HG02763 (cell line): ENCODE data around the gene TMEM86B.
"Not testable (repeated sequence)": the region's sequence is repeated elsewhere in the genome, so short reads cannot be mapped to it uniquely, and the experiment has no call there.

ENCODE experiments used
- ATAC-seq: cut with Tn5 transposase; IDR thresholded peaks from one replicate; pipeline ENCODE4 v1.9.1; 2021; ENCODE audit warnings: mild to moderate bottlenecking, moderate library complexity; ENCODE audit not compliant: unreplicated experiment

TMEM86B gene

DNA sequence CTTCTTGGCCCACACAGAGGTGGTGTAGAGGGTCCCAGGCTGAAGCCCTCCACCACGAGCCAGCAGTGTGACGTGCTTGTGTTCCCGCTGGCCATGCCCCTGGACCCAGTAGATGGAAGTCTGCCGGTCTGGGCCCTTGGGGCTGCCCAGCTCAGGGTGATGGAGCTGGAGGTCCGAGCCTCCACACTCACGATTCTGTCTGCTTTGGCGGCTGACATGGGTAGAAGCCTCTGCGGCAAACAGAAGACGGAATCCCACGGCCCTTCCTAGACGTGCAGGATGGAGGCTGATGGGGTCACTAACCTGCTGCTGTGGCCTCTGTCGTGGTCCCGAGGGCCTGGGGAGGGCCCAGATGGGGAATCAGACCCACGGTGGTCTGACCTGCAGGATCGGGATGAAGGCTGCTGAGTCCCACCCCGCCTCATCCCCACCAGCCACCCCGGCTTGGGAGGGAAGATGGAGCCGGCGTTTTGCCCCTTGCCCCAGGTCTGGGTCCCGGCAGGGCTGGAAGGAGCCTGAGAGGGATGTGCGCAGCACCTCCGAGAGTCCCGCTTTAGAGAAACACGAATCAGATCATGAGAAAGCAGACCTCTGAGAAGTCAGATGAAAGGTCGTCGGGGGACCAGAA, 4.4 kb downstream of the TMEM86B start:
- ATAC-seq, result no peak

- no peak for ATAC-seq
Observed at GRCh38 chr19:55223291-55224037, 5.1 kb downstream of the TMEM86B start.

GRCh38 chr19:55220525-55220924, 8.0 kb downstream of the TMEM86B start:
- ATAC-seq, result no peak

GRCh38 chr19:55216461-55217198, 11.9 kb downstream of the TMEM86B start:
- no peak for ATAC-seq

DNA sequence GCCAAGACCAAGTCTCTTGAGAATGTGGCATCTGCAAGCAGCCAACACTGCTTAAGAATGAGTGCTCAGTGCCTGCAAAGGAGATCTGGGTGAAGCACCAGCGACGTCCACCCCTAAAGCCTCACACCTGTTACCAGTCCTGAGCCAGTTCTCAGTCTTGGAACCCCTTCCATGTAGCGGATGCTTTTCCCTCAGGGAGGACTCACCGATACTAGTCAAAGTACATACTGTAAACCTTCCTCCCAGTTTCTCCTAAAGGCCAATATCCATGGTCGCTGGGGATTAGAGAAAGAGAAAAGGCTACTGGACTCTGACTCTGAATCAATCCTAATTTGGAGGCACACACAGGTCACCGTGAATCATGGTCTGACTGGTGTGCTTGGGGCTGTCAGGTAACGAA, 15.0 kb downstream of the TMEM86B start:
- ATAC-seq, result no peak

GRCh38 chr19:55212447-55212846, 16.1 kb downstream of the TMEM86B start:
- no peak for ATAC-seq

- ATAC-seq, result no peak
Observed at GRCh38 chr19:55209693-55210472, 18.7 kb downstream of the TMEM86B start.

- ATAC-seq, result no peak
Observed at GRCh38 chr19:55208880-55209692, 19.5 kb downstream of the TMEM86B start, which contains the start of gene PTPRH. Gene PTPRH (minus strand): TSS chr19:55209501. CDS start chr19:55209433, 68 bp downstream.

- no peak for ATAC-seq
Observed at GRCh38 chr19:55206664-55207500, 21.7 kb downstream of the TMEM86B start.

GRCh38 chr19:55202199-55202598, 26.4 kb downstream of the TMEM86B start:
- not testable (repeated sequence) for ATAC-seq

- no peak for ATAC-seq
Observed at GRCh38 chr19:55199620-55200204, 28.9 kb downstream of the TMEM86B start.

DNA sequence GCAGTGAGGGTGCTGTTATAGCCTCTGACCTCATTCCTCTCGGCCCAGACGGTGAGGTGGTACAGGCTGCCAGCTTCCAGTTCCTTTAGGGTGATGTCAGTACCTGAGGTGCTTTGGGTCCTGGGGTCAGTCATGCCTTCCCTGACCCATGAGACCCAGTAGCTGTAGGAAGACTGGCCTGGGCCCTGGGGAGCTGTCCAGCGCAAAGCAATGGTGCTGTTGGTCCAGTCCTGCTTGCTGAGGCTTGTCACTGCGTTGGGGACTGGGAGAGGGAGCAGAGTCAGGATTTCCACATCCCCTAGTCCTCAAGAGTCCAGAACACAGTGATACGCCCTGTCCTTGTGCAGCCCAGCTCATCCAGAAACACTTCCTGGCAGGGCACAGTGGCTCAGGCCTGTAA, 29.9 kb downstream of the TMEM86B start:
- ATAC-seq, result no peak

DNA sequence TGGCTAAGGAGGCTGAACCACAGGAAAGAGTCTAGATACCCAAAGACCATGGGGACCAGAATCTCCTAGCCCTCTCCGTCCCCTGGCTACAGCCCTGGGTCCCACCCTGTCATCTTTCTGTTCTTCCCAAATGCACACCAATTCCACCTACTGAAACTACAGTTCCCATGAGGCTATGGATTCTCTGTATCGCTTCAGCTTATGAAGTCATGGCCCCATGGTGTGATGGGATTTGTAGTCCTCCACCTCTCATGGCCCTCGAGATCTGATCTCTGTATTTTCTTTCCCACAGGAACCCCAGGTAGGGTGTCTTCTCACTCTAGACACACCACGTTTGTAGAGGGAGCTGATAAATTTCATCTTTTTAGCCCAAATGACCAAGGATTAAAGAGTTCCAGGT, 31.0 kb downstream of the TMEM86B start:
- no peak for ATAC-seq

GRCh38 chr19:55196803-55197202, 31.8 kb downstream of the TMEM86B start:
- ATAC-seq, result no peak

DNA sequence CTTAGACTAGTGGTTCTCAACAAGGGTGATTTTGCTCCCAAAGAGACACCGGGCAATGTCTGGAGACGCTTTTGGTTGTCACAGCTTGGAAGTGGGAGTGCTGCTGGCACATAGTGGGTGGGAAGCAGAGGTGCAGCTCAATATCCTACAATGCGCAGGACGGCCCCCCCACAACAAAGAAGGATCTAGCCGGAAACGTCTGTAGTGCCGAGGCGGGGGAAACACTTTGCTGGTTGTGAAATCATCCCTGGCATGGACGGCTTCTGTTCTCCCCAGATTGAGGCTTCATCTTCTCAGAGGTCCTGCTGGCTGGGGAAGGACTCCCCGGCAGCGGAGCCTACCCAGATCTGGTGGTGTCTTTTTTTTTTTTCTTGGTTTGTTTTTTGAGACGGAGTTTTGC, 35.1 kb downstream of the TMEM86B start:
- ATAC-seq, result no peak

DNA sequence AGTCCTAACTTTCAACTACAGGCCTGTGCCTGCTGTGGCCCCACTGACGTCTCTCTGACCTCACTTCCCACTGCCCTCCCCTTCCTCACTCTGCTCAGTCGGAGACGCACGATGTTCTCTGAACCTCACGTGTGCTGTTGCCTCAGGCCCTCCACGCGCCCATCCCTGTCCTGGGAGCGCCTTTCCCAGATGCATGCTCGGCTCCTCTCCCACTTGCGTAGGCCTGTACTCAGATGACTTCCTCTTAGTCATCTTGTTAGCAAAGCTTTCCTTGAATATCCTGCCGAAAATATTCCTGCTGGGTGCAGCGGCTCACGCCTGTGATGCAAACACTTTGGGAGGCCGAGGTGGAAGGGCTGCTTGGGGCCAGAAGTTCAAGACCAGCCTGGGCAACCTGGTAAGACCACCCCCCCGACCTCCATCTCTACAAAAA, 39.1 kb downstream of the TMEM86B start:
- no peak for ATAC-seq

DNA sequence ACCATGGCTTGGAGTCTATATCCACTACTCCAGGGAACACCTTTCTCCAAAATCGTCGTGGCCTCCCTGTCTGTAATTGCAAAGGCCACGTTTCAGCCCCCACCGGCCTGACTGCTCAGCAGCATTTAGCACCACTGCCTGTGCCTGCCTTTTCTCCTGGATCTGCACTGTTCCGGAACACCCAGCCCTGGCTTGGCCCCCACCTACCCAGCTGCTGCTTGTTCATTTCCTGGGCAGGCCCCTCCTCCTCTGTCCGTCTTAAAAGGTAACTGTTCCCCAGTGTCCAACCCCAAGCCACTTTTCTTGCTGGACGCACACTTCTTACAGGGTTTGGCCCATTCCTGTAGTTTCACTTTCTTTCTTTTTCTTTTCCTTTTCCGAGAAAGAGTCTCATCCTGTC, 39.9 kb downstream of the TMEM86B start:
- ATAC-seq, result no peak

DNA sequence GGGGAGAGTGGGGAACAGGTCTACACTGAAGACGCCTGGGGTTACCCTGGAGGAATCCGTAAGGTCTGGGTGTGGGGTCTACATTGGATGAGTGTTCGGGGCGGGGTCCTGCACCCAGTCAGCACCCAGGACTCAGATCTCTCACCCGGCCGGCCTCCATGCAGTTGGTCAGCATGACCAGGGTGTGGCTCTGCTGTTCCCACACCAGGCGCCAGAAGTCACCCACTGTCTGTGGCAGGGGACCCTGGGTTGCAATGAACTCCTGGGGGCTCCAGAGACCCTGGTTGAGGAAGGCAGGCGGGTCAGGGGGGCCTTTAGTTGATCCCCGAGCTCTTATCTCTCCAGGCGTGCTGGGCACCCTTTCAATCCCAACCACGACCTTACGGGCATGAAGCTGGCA, 42.5 kb downstream of the TMEM86B start:
- ATAC-seq, result no peak

- no peak for ATAC-seq
Observed at GRCh38 chr19:55181740-55182139, 46.8 kb downstream of the TMEM86B start.
